Putamen (tissue), 1 donor: ENCODE data around the gene AIP.

ENCODE experiments used
- DNase-seq: peaks from one replicate; pipeline ENCODE4 v3.0.0-alpha.2; 2016; ENCODE audit warnings: low spot score

Gene AIP

GRCh38 chr11:67493548-67494370 is 10.9 kb downstream of the AIP start:
- DNase-seq: no peak

GRCh38 chr11:67494371-67495233 is 11.8 kb downstream of the AIP start:
- DNase-seq: no peak

GRCh38 chr11:67495234-67496005 is 12.6 kb downstream of the AIP start:
- DNase-seq: no peak

GRCh38 chr11:67496113-67496512 is 13.3 kb downstream of the AIP start:
- DNase-seq: no peak

- no peak for DNase-seq
Measured at GRCh38 chr11:67497656-67498291, 14.9 kb downstream of the AIP start.

- no peak for DNase-seq
Measured at GRCh38 chr11:67498544-67498972, 15.7 kb downstream of the AIP start.

- no peak for DNase-seq
Measured at GRCh38 chr11:67499808-67500483, 17.1 kb downstream of the AIP start.

- no peak for DNase-seq
Measured at GRCh38 chr11:67500484-67500821, 17.6 kb downstream of the AIP start.

GRCh38 chr11:67500831-67501715 is 18.2 kb downstream of the AIP start:
- no peak for DNase-seq

- DNase-seq: no peak
Measured at GRCh38 chr11:67501854-67502253, 19.0 kb downstream of the AIP start.

GRCh38 chr11:67502328-67502979 is 19.6 kb downstream of the AIP start:
- DNase-seq: no peak

GRCh38 chr11:67503119-67504004 is 20.5 kb downstream of the AIP start:
- DNase-seq: no peak

- DNase-seq: no peak
Measured at GRCh38 chr11:67504005-67504949, 21.5 kb downstream of the AIP start.

- no peak for DNase-seq
Measured at GRCh38 chr11:67504950-67505581, 22.2 kb downstream of the AIP start, which contains the start of gene PITPNM1. Gene PITPNM1 (minus strand): TSS chr11:67505363. CDS start chr11:67504180, 1,183 bp downstream.

- DNase-seq: peak; percentile 82
Measured at GRCh38 chr11:67505605-67506396, 23.0 kb downstream of the AIP start.

GRCh38 chr11:67506426-67507051 is 23.7 kb downstream of the AIP start:
- DNase-seq: no peak
